Panc1 (cell line): Measurements from ENCODE around the gene LIM2. TPM values are rescaled to one million over a fixed set of nuclear protein-coding genes. Genes with fewer than 3 reads are reported as not detected.

Experiments used
- ATAC-seq: fragments of 200-7000 bp; cut with Tn5 transposase; 2 replicates; pipeline ENCODE4 v1.9.1; 2020; ENCODE audit warnings: mild to moderate bottlenecking, moderate library complexity
- BruUV-seq: library from RNA; stranded (reverse); fragments of 400-500 nt; replicated peaks from 2 replicates; lab custom pipeline; 2021; lab: Mats Ljungman, UMichigan
- CTCF ChIA-PET: fragments of 300-600 bp; sonication (Branson Sonifier 250); formaldehyde crosslinking; loops from one replicate; lab custom pipeline; 2022; ENCODE audit warnings: antibody characterized with exemption; lab: Charles Lee
- POLR2A ChIA-PET: fragments of 300-600 bp; sonication (Branson Sonifier 250); formaldehyde crosslinking; loops from one replicate; lab custom pipeline; 2022; ENCODE audit warnings: antibody characterized with exemption; lab: Charles Lee
- DNase-seq: peaks from one replicate; pipeline ENCODE4 v3.0.0-alpha.2; 2010; ENCODE audit warnings: low read depth, low spot score
- H3K27ac ChIP-seq: 2 replicates; pipeline ENCODE4 v1.5.1; 2011; ENCODE audit warnings: mild to moderate bottlenecking, low read length, inconsistent platforms
- H3K27me3 ChIP-seq: fragments of 200-500 bp; sonication (Bioruptor generic); 2 replicates; pipeline ENCODE4 v1.6.0; 2014; ENCODE audit warnings: low read length, inconsistent platforms; ENCODE audit not compliant: control insufficient read depth, insufficient read depth
- H3K36me3 ChIP-seq: fragments of 200-500 bp; sonication (Bioruptor generic); 2 replicates; pipeline ENCODE4 v1.5.1; 2014; ENCODE audit warnings: inconsistent platforms, mild to moderate bottlenecking, low read length, moderate library complexity; ENCODE audit not compliant: control insufficient read depth, insufficient read depth
- H3K4me1 ChIP-seq: 2 replicates; pipeline ENCODE4 v1.5.1; 2011; ENCODE audit warnings: inconsistent platforms, mild to moderate bottlenecking, low read length, moderate library complexity; ENCODE audit not compliant: control insufficient read depth, insufficient read depth
- H3K4me3 ChIP-seq, 2 experiments: 2 replicates each; pipeline ENCODE4 v1.5.1; 2011 to 2012; ENCODE audit warnings: low read depth in 2 of 2, low read length in 2 of 2, mild to moderate bottlenecking in 2 of 2, inconsistent platforms in 1 of 2, moderate library complexity in 1 of 2
- H3K9me3 ChIP-seq: fragments of 200-500 bp; sonication (Bioruptor generic); 2 replicates; pipeline ENCODE4 v1.5.1; 2014; ENCODE audit warnings: low read depth, mild to moderate bottlenecking, inconsistent platforms, low read length, moderate library complexity; ENCODE audit not compliant: control insufficient read depth, insufficient read depth
- CTCF ChIP-seq: fragments of 450-650 bp; IDR thresholded peaks from 2 replicates; pipeline ENCODE4 v1.5.1; 2017; ENCODE audit warnings: mild to moderate bottlenecking
- POLR2AphosphoS5 ChIP-seq: IDR thresholded peaks from 2 replicates; pipeline ENCODE4 v1.6.1; 2012; ENCODE audit warnings: mild to moderate bottlenecking, low read depth, low read length, moderate library complexity
- REST ChIP-seq, 2 experiments: IDR thresholded peaks; 2 replicates each; pipeline ENCODE4 v1.6.1; 2011 to 2012; ENCODE audit warnings: low read depth in 2 of 2, control low read depth in 1 of 2, low read length in 1 of 2, mild to moderate bottlenecking in 1 of 2, moderate library complexity in 1 of 2; ENCODE audit not compliant: insufficient read depth in 1 of 2
- SIN3A ChIP-seq: IDR thresholded peaks from 2 replicates; pipeline ENCODE4 v1.6.1; 2012; ENCODE audit warnings: low read depth, mild to moderate bottlenecking, low read length, moderate library complexity, borderline replicate concordance; ENCODE audit not compliant: insufficient read depth
- TCF7L2 ChIP-seq: IDR thresholded peaks from 2 replicates; pipeline ENCODE4 v1.6.1; 2011; ENCODE audit warnings: mild to moderate bottlenecking, low read depth, low read length, inconsistent platforms
- in situ Hi-C: cut with HindIII; loops from 2 replicates; pipeline ENCODE4 v1.10.0; 2016; ENCODE audit warnings: low sequenced_read_pairs, low pct_unique_long_range_greater_than_20kb
- intact Hi-C: fragments of 100-400 bp; cut with micrococcal nuclease; formaldehyde crosslinking; loops from one replicate; pipeline ENCODE4 v1.10.0; 2022; ENCODE audit not compliant: unreplicated experiment
- total RNA-seq: library from RNA; stranded (reverse); gene quantifications from one replicate; pipeline ENCODE4 v1.2.1, GENCODE V29; 2021; ENCODE audit not compliant: unreplicated experiment

LIM2 gene
- total RNA-seq, 1 experiment from 2014 or later, result not detected

GRCh38 chr19:51347209-51347928 is 40.4 kb downstream of the LIM2 start:
- Histone ChIP-seq H3K27ac (no peak overlapping the region), H3K36me3 (no peaks in the 10 kb centered on the region; the same call in 1 of the 2 replicates), H3K4me3 (no peak overlapping the region), H3K27me3 (no peaks in the 10 kb centered on the region), H3K9me3 (no peaks in the 10 kb centered on the region), H3K4me1 (no peaks in the 10 kb centered on the region)
- in situ Hi-C loops, result no loop called here
- CTCF ChIA-PET, result no interaction called here
- TF ChIP-seq SIN3A (no peak), TCF7L2 (no peak), POLR2AphosphoS5 (no peak), REST (IDR thresholded peaks at IDR 0.05; ENCODE audit: insufficient read depth in 1 of 2, low read depth in 2 of 2, low read length in 1 of 2) (no peak), CTCF (no peak)
- DNase-seq (no peak), ATAC-seq (no peak)
- POLR2A ChIA-PET, result no interaction called here
- no TSS peak for BruUV-seq
- intact Hi-C loops, result no loop called here

GRCh38 chr19:51346742-51347141 is 41.0 kb downstream of the LIM2 start:
- Histone ChIP-seq H3K4me1 (no peaks in the 10 kb centered on the region), H3K9me3 (no peaks in the 10 kb centered on the region), H3K27ac (no peak overlapping the region), H3K36me3 (no peaks in the 10 kb centered on the region; the same call in 1 of the 2 replicates), H3K4me3 (no peak overlapping the region), H3K27me3 (no peaks in the 10 kb centered on the region)
- DNase-seq (no peak), ATAC-seq (no peak)
- in situ Hi-C loops, result no loop called here
- BruUV-seq, result no TSS peak
- POLR2A ChIA-PET, result no interaction called here
- TF ChIP-seq POLR2AphosphoS5 (no peak), TCF7L2 (no peak), CTCF (no peak), SIN3A (no peak), REST (IDR thresholded peaks at IDR 0.05; ENCODE audit: insufficient read depth in 1 of 2, low read depth in 2 of 2, low read length in 1 of 2) (no peak)
- CTCF ChIA-PET, result no interaction called here
- intact Hi-C loops, result no loop called here
